ENCODE data around the gene MAL.

Gene MAL

GRCh38 chr2:95099910-95100309, 74.4 kb downstream of the MAL start:
- DNase-seq (ENCODE audit: low spot score) = no peak
